Measurements from ENCODE around the gene ZNF566. TPM values are rescaled to one million over a fixed set of nuclear protein-coding genes. Genes with fewer than 3 reads are reported as not detected.

ZNF566 gene
- total RNA-seq, 3 donors from 2014 or later (not counting 1 experiment from before 2014, with no cell fraction given): 7.9 to 16.0 (median 12.4) TPM

- Histone ChIP-seq H3K27ac (ENCODE audit: low read length) (no peak overlapping the region), H3K4me3 (ENCODE audit: low read length) (no peak overlapping the region), H3K27me3 (ENCODE audit: control insufficient read depth, insufficient read depth, low read length) (no peaks in the 10 kb centered on the region), H3K9me3 (ENCODE audit: control insufficient read depth, insufficient read depth, low read length) (no peaks in the 10 kb centered on the region), H3K36me3 (ENCODE audit: control insufficient read depth, insufficient read depth, low read length) (peaks cover 2% of the 10 kb centered on the region), H3K4me1 (ENCODE audit: control insufficient read depth, insufficient read depth, low read length) (peaks cover 4% of the 10 kb centered on the region)
- H3K4me3 Mint-ChIP-seq: no peak overlapping the region
- DNase-seq (no peak), ATAC-seq (no peak)
- H3K27me3 Mint-ChIP-seq (ENCODE audit: low read depth in 2 of 2): no peaks in the 10 kb centered on the region
- H3K27ac Mint-ChIP-seq: no peak overlapping the region
- intact Hi-C loops (cut with micrococcal nuclease): loop anchor here (10.0 kb wide), 1 partner anchor 181 kb away; the partner anchor contains the start of gene ZNF461
- WGBS (ENCODE audit: insufficient coverage): 79% methylated on average over 6 of the region's 6 CpGs
- H3K4me1 Mint-ChIP-seq: peaks cover 13 to 14% of the 10 kb centered on the region in 2 donors
- H3K36me3 Mint-ChIP-seq: no peaks in the 10 kb centered on the region
- H3K9me3 Mint-ChIP-seq: no peaks in the 10 kb centered on the region
- no peak for TF ChIP-seq CTCF (IDR thresholded peaks at IDR 0.05)
Measured at GRCh38 chr19:36483653-36484052, 5.7 kb downstream of the ZNF566 start.

GRCh38 chr19:36482876-36483275, 6.5 kb downstream of the ZNF566 start:
- no peaks in the 10 kb centered on the region for H3K27me3 Mint-ChIP-seq (ENCODE audit: low read depth in 2 of 2)
- peaks cover 7% of the 10 kb centered on the region in 2 donors for H3K4me1 Mint-ChIP-seq
- TF ChIP-seq CTCF (IDR thresholded peaks at IDR 0.05): no peak
- Histone ChIP-seq H3K27me3 (ENCODE audit: control insufficient read depth, insufficient read depth, low read length) (no peaks in the 10 kb centered on the region), H3K4me1 (ENCODE audit: control insufficient read depth, insufficient read depth, low read length) (peaks cover under 1% of the 10 kb centered on the region), H3K36me3 (ENCODE audit: control insufficient read depth, insufficient read depth, low read length) (peaks cover 2% of the 10 kb centered on the region), H3K4me3 (ENCODE audit: low read length) (no peak overlapping the region), H3K9me3 (ENCODE audit: control insufficient read depth, insufficient read depth, low read length) (no peaks in the 10 kb centered on the region), H3K27ac (ENCODE audit: low read length) (no peak overlapping the region)
- intact Hi-C loops (cut with micrococcal nuclease): loop anchor here (10.0 kb wide), 1 partner anchor 182 kb away; the partner anchor contains the start of gene ZNF461
- DNase-seq (no peak), ATAC-seq (no peak)
- no peaks in the 10 kb centered on the region for H3K9me3 Mint-ChIP-seq
- WGBS (ENCODE audit: insufficient coverage): 83% methylated on average over 1 of the region's 2 CpGs
- no peak overlapping the region for H3K4me3 Mint-ChIP-seq
- no peak overlapping the region for H3K27ac Mint-ChIP-seq
- no peaks in the 10 kb centered on the region for H3K36me3 Mint-ChIP-seq

- Mint-ChIP-seq H3K27me3 (ENCODE audit: low read depth in 2 of 2) (no peaks in the 10 kb centered on the region), H3K4me3 (no peak overlapping the region), H3K36me3 (peaks cover 26% of the 10 kb centered on the region), H3K27ac (no peak overlapping the region), H3K9me3 (peaks cover 2 to 16% of the 10 kb centered on the region in 2 donors), H3K4me1 (no peaks in the 10 kb centered on the region)
- ATAC-seq: no peak
- WGBS (ENCODE audit: insufficient coverage): 90% methylated on average over 1 of the region's 1 CpG
- Histone ChIP-seq H3K36me3 (ENCODE audit: control insufficient read depth, insufficient read depth, low read length) (peaks cover 3% of the 10 kb centered on the region), H3K27ac (ENCODE audit: low read length) (no peak overlapping the region), H3K4me1 (ENCODE audit: control insufficient read depth, insufficient read depth, low read length) (no peaks in the 10 kb centered on the region), H3K27me3 (ENCODE audit: control insufficient read depth, insufficient read depth, low read length) (no peaks in the 10 kb centered on the region), H3K9me3 (ENCODE audit: control insufficient read depth, insufficient read depth, low read length) (peaks cover 7% of the 10 kb centered on the region), H3K4me3 (ENCODE audit: low read length) (no peak overlapping the region)
- no peak for TF ChIP-seq CTCF (IDR thresholded peaks at IDR 0.05)
- intact Hi-C loops (cut with micrococcal nuclease): no loop called here
- no peak for DNase-seq
Measured at GRCh38 chr19:36460046-36460445, 29.3 kb downstream of the ZNF566 start.

GRCh38 chr19:36456831-36457230, 32.5 kb downstream of the ZNF566 start:
- Histone ChIP-seq H3K4me1 (ENCODE audit: control insufficient read depth, insufficient read depth, low read length) (no peaks in the 10 kb centered on the region), H3K27me3 (ENCODE audit: control insufficient read depth, insufficient read depth, low read length) (no peaks in the 10 kb centered on the region), H3K27ac (ENCODE audit: low read length) (no peak overlapping the region), H3K4me3 (ENCODE audit: low read length) (no peak overlapping the region), H3K36me3 (ENCODE audit: control insufficient read depth, insufficient read depth, low read length) (peaks cover 12% of the 10 kb centered on the region), H3K9me3 (ENCODE audit: control insufficient read depth, insufficient read depth, low read length) (peaks cover 25% of the 10 kb centered on the region)
- 95% methylated on average over 2 of the region's 2 CpGs for WGBS (ENCODE audit: insufficient coverage)
- intact Hi-C loops (cut with micrococcal nuclease): no loop called here
- H3K27me3 Mint-ChIP-seq (ENCODE audit: low read depth in 2 of 2): no peaks in the 10 kb centered on the region
- H3K4me3 Mint-ChIP-seq: no peak overlapping the region
- DNase-seq: no peak
- no peak for TF ChIP-seq CTCF (IDR thresholded peaks at IDR 0.05)
- H3K4me1 Mint-ChIP-seq: no peaks in the 10 kb centered on the region
- peaks cover 35% of the 10 kb centered on the region for H3K36me3 Mint-ChIP-seq
- no peak for ATAC-seq
- H3K9me3 Mint-ChIP-seq: peaks cover 10 to 31% of the 10 kb centered on the region in 2 donors
- H3K27ac Mint-ChIP-seq: no peak overlapping the region
